GM21717 (cell line): ENCODE measurements around the gene KLHL6.

Experiments
- ATAC-seq: cut with Tn5 transposase; IDR thresholded peaks from one replicate; pipeline ENCODE4 v1.9.1; 2021; ENCODE audit warnings: mild to moderate bottlenecking, moderate library complexity; ENCODE audit not compliant: unreplicated experiment

Gene KLHL6

GRCh38 chr3:183508821-183509220 is 46.7 kb downstream of the KLHL6 start:
- ATAC-seq: no peak

GRCh38 chr3:183507551-183507950 is 48.0 kb downstream of the KLHL6 start:
- ATAC-seq: no peak

- no peak for ATAC-seq
Measured at GRCh38 chr3:183506674-183507320, 48.7 kb downstream of the KLHL6 start.

- ATAC-seq: no peak
Measured at GRCh38 chr3:183504597-183504996, 50.9 kb downstream of the KLHL6 start.

GRCh38 chr3:183503746-183504145 is 51.8 kb downstream of the KLHL6 start:
- no peak for ATAC-seq

- ATAC-seq: no peak
Measured at GRCh38 chr3:183502237-183503181, 53.0 kb downstream of the KLHL6 start.

GRCh38 chr3:183500981-183501704 is 54.4 kb downstream of the KLHL6 start:
- no peak for ATAC-seq

- ATAC-seq: no peak
Measured at GRCh38 chr3:183500319-183500718, 55.2 kb downstream of the KLHL6 start.

- no peak for ATAC-seq
Measured at GRCh38 chr3:183498634-183499033, 56.9 kb downstream of the KLHL6 start.

GRCh38 chr3:183497313-183497712 is 58.2 kb downstream of the KLHL6 start:
- no peak for ATAC-seq

GRCh38 chr3:183496311-183496710 is 59.2 kb downstream of the KLHL6 start:
- ATAC-seq: no peak

- no peak for ATAC-seq
Measured at GRCh38 chr3:183494341-183494740, 61.2 kb downstream of the KLHL6 start.

- no peak for ATAC-seq
Measured at GRCh38 chr3:183493296-183494045, 62.0 kb downstream of the KLHL6 start.

- ATAC-seq: no peak
Measured at GRCh38 chr3:183492849-183493179, 62.7 kb downstream of the KLHL6 start.

GRCh38 chr3:183491923-183492848 is 63.3 kb downstream of the KLHL6 start:
- no peak for ATAC-seq

GRCh38 chr3:183491109-183491922 is 64.2 kb downstream of the KLHL6 start:
- no peak for ATAC-seq

- ATAC-seq: no peak
Measured at GRCh38 chr3:183490653-183491052, 64.9 kb downstream of the KLHL6 start.

- no peak for ATAC-seq
Measured at GRCh38 chr3:183490211-183490601, 65.3 kb downstream of the KLHL6 start.
